HL-60 (cell line): ENCODE results near the gene DNAH12.

Source experiments
- DNase-seq, 2 experiments: peaks; one replicate each; pipeline ENCODE4 v3.0.0-alpha.2; 2010 to 2020; ENCODE audit warnings: low read depth in 1 of 2, low spot score in 1 of 2
- H3K27ac ChIP-seq: fragments of 250-450 bp; sonication (Bioruptor Pico); replicated peaks from 2 replicates; pipeline ENCODE4 v1.5.1; 2020; ENCODE audit warnings: mild to moderate bottlenecking, moderate library complexity
- H3K27me3 ChIP-seq: fragments of 250-450 bp; sonication (Bioruptor Pico); 2 replicates; pipeline ENCODE4 v1.5.1; 2021; ENCODE audit warnings: mild to moderate bottlenecking, moderate library complexity; ENCODE audit not compliant: insufficient read depth, poor library complexity, severe bottlenecking
- H3K4me3 ChIP-seq: replicated peaks from 2 replicates; pipeline ENCODE4 v1.5.1; 2011; ENCODE audit warnings: mild to moderate bottlenecking, control low read depth, low read length; ENCODE audit not compliant: insufficient read depth
- CTCF ChIP-seq: IDR thresholded peaks from one replicate; pipeline ENCODE4 v1.5.1; 2011; ENCODE audit warnings: low read length, control low read depth, inconsistent platforms; ENCODE audit not compliant: insufficient read depth
- GABPA ChIP-seq: IDR thresholded peaks from 2 replicates; pipeline ENCODE4 v1.6.1; 2012; ENCODE audit warnings: low read depth
- POLR2AphosphoS5 ChIP-seq: IDR thresholded peaks from 2 replicates; pipeline ENCODE4 v1.6.1; 2012; ENCODE audit warnings: low read depth
- REST ChIP-seq: IDR thresholded peaks from 2 replicates; pipeline ENCODE4 v1.6.1; 2012; ENCODE audit warnings: low read depth; ENCODE audit not compliant: insufficient replicate concordance
- SPI1 ChIP-seq: IDR thresholded peaks from 2 replicates; pipeline ENCODE4 v1.6.1; 2012; ENCODE audit warnings: low read depth, mild to moderate bottlenecking, borderline replicate concordance

The DNAH12 gene

GRCh38 chr3:57292897-57293526, 251.1 kb downstream of the DNAH12 start:
- Histone ChIP-seq H3K27me3 (no peaks in the 10 kb centered on the region), H3K27ac (no peak overlapping the region), H3K4me3 (no peak overlapping the region)
- TF ChIP-seq POLR2AphosphoS5 (no peak), GABPA (no peak), REST (no peak), SPI1 (no peak), CTCF (no peak)
- no peak for DNase-seq

- no peaks in the 10 kb centered on the region for H3K27me3 ChIP-seq
- no peak for DNase-seq
- no peak within 1 kb of the TSS for H3K27ac ChIP-seq
- TF ChIP-seq REST (no peak), SPI1 (no peak), GABPA (no peak), POLR2AphosphoS5 (no peak), CTCF (no peak)
- H3K4me3 ChIP-seq = no peak within 1 kb of the TSS
Measured at GRCh38 chr3:57292159-57292896, 251.8 kb downstream of the DNAH12 start, which contains the start of gene ASB14. Gene ASB14 (minus strand): TSS chr3:57292685. CDS start chr3:57292033, 652 bp downstream.

- no peak for TF ChIP-seq SPI1
- no peak for TF ChIP-seq REST
- no peak for TF ChIP-seq GABPA
- TF ChIP-seq CTCF = no peak
- no peak for TF ChIP-seq POLR2AphosphoS5
- no peak overlapping the region for H3K27ac ChIP-seq
- no peak for DNase-seq
- no peaks in the 10 kb centered on the region for H3K27me3 ChIP-seq
- H3K4me3 ChIP-seq = no peak overlapping the region
Measured at GRCh38 chr3:57288403-57288802, 255.7 kb downstream of the DNAH12 start.
